K562 (cell line): Measurements from ENCODE around the gene NUP210. TPM values are rescaled to one million over a fixed set of nuclear protein-coding genes. Genes with fewer than 3 reads are reported as not detected.
A peak's percentile ranks its signal among the peaks of the same experiment; 100 is the strongest.

Experiments
- CHD7 ChIP-seq: fragments of 200-600 bp; sonication (generic); IDR thresholded peaks from one replicate; pipeline ENCODE4 v1.6.1; 2012; ENCODE audit warnings: mild to moderate bottlenecking, low read depth, low read length, inconsistent platforms
- ETV5 ChIP-seq: sonication (generic); formaldehyde crosslinking; IDR thresholded peaks from 2 replicates; pipeline ENCODE4 v1.4.0; 2020; ENCODE audit warnings: low read depth, mild to moderate bottlenecking, missing genetic modification reagents
- HDAC3 ChIP-seq: fragments of 450-650 bp; IDR thresholded peaks from 2 replicates; pipeline ENCODE4 v1.6.1; 2018; ENCODE audit warnings: borderline replicate concordance, mild to moderate bottlenecking, moderate library complexity; ENCODE audit not compliant: partially characterized antibody
- MED1 ChIP-seq: sonication (generic); formaldehyde crosslinking; IDR thresholded peaks from 2 replicates; pipeline ENCODE4 v1.8.1; 2023; ENCODE audit warnings: missing genetic modification reagents, borderline replicate concordance
- SPI1 ChIP-seq: IDR thresholded peaks from 2 replicates; pipeline ENCODE4 v1.6.1; 2011; ENCODE audit warnings: low read depth, low read length, control low read depth, borderline replicate concordance
- WHSC1 ChIP-seq: IDR thresholded peaks from one replicate; pipeline ENCODE4 v1.6.1; 2012; ENCODE audit warnings: low read length, control low read depth, inconsistent platforms
- YY1 ChIP-seq, 3 experiments: IDR thresholded peaks; 2 replicates each; pipeline ENCODE4 v1.6.1; 2011; ENCODE audit warnings: low read length in 2 of 3, mild to moderate bottlenecking in 2 of 3, moderate library complexity in 2 of 3, borderline replicate concordance in 1 of 3, control low read depth in 1 of 3, low read depth in 1 of 3; ENCODE audit not compliant: insufficient read depth in 3 of 3, insufficient replicate concordance in 2 of 3, control insufficient read depth in 1 of 3, insufficient read length in 1 of 3; ENCODE audit errors: extremely low read depth in 1 of 3
- ZNF347 ChIP-seq: fragments of 450-650 bp; formaldehyde crosslinking; IDR thresholded peaks from 2 replicates; pipeline ENCODE4 v1.4.0; 2020; ENCODE audit warnings: low read depth, mild to moderate bottlenecking, moderate library complexity
- polyA plus RNA-seq, 8 experiments: library from polyadenylated mRNA; depleted of rRNA in 4 of 8; stranded (reverse) in 5 of 8; unstranded in 3 of 8; fragments of >200 nt; fragmentation: Nextera tagmentation in 2 of 8; fragmentation: Illumina TruSeq in 1 of 8; extraction: Ambion mirVana in 2 of 8; extraction: Trizol in 1 of 8; gene quantifications; 2 replicates each; pipeline versions ENCODE4 v1.2.1 to v1.2.3, GENCODE V29; 2011 to 2014; ENCODE audit warnings: inconsistent platforms in 1 of 8, missing spikeins in 1 of 8
- total RNA-seq, 7 experiments: library from RNA; depleted of rRNA in 6 of 7; stranded (reverse); fragments of >200 nt in 6 of 7; fragmentation: Illumina TruSeq in 2 of 7; extraction: Trizol in 2 of 7; gene quantifications; 2 replicates each; pipeline versions ENCODE4 v1.2.1 to v1.2.3, GENCODE V29; 2011 to 2021; ENCODE audit warnings: low replicate concordance in 1 of 7

NUP210 gene
- total and polyA plus RNA-seq, 9 of the 15 experiments (the other 6 are each of a cell fraction or from before 2014, with no cell fraction given), result 1.2 to 138 (median 44.0) TPM

GRCh38 chr3:13353506-13353905 lies 66.6 kb downstream of the NUP210 start (continued):
- TF ChIP-seq YY1 (IDR thresholded peaks at IDR 0.05; ENCODE audit: borderline replicate concordance in 1 of 3, control insufficient read depth in 1 of 3, extremely low read depth in 1 of 3, insufficient read depth in 3 of 3, insufficient read length in 1 of 3, insufficient replicate concordance in 2 of 3, low read depth in 1 of 3, low read length in 2 of 3), result peak in 1 of 3 experiments; percentile 34
- TF ChIP-seq CHD7, result no peak
- TF ChIP-seq SPI1, result no peak
- TF ChIP-seq MED1 (CRISPR knock-in tag), result 0 out of 2 replicates have a peak, but pooled peaks have one; percentile 35
- no peak for TF ChIP-seq HDAC3
- no peak for TF ChIP-seq WHSC1
- no peak for TF ChIP-seq ZNF347
- no peak for TF ChIP-seq ETV5 (CRISPR knock-in tag)
